Endothelial cell (in vitro differentiated cells): ENCODE results near the gene LRRC45. TPM values are rescaled to one million over a fixed set of nuclear protein-coding genes. Genes with fewer than 3 reads are reported as not detected.

ENCODE experiments used
- DNase-seq: peaks from one replicate; pipeline ENCODE4 v3.0.0; 2021; ENCODE audit warnings: low spot score
- H3K27ac Mint-ChIP-seq: one replicate; pipeline ENCODE4 v1.8.0; 2021; ENCODE audit warnings: mixed read lengths, inconsistent platforms; ENCODE audit not compliant: unreplicated experiment
- H3K27me3 Mint-ChIP-seq: one replicate; pipeline ENCODE4 v1.8.0; 2021; ENCODE audit warnings: mild to moderate bottlenecking, moderate library complexity, mixed read lengths, inconsistent platforms; ENCODE audit not compliant: unreplicated experiment
- H3K36me3 Mint-ChIP-seq: one replicate; pipeline ENCODE4 v1.8.0; 2021; ENCODE audit warnings: mild to moderate bottlenecking, low read depth, mixed read lengths, inconsistent platforms; ENCODE audit not compliant: unreplicated experiment
- H3K4me1 Mint-ChIP-seq: one replicate; pipeline ENCODE4 v1.8.0; 2021; ENCODE audit warnings: mild to moderate bottlenecking, mixed read lengths, inconsistent platforms; ENCODE audit not compliant: unreplicated experiment
- H3K4me3 Mint-ChIP-seq: one replicate; pipeline ENCODE4 v1.8.0; 2021; ENCODE audit warnings: mild to moderate bottlenecking, mixed read lengths, inconsistent platforms; ENCODE audit not compliant: unreplicated experiment
- H3K9me3 Mint-ChIP-seq: one replicate; pipeline ENCODE4 v1.8.0; 2021; ENCODE audit warnings: mixed read lengths, inconsistent platforms; ENCODE audit not compliant: unreplicated experiment
- CTCF ChIP-seq: fragments of 200-600 bp; sonication (generic); IDR thresholded peaks from one replicate; pipeline ENCODE4 v1.5.0; 2021; ENCODE audit warnings: antibody characterized with exemption; ENCODE audit not compliant: unreplicated experiment
- total RNA-seq: library from RNA; stranded (reverse); fragmentation: NEBNext Ultra II Directional; extraction: Animal tissue kit (Norgen Biotek cat#: 25700); gene quantifications from one replicate; pipeline ENCODE4 v1.2.1, GENCODE V29; 2021; ENCODE audit not compliant: unreplicated experiment

LRRC45 gene
- total RNA-seq, 1 donor from 2014 or later = 12.2 TPM

GRCh38 chr17:82055023-82055964 is 32.2 kb downstream of the LRRC45 start:
- TF ChIP-seq CTCF = no peak
- H3K4me3 Mint-ChIP-seq = no peak overlapping the region
- no peaks in the 10 kb centered on the region for H3K9me3 Mint-ChIP-seq
- peaks cover 13% of the 10 kb centered on the region for H3K27me3 Mint-ChIP-seq
- H3K27ac Mint-ChIP-seq = peak overlapping the region; percentile 13
- no peak for DNase-seq
- H3K4me1 Mint-ChIP-seq = no peaks in the 10 kb centered on the region
- H3K36me3 Mint-ChIP-seq = no peaks in the 10 kb centered on the region

GRCh38 chr17:82055965-82056728 is 33.0 kb downstream of the LRRC45 start:
- H3K9me3 Mint-ChIP-seq = no peaks in the 10 kb centered on the region
- H3K4me3 Mint-ChIP-seq = no peak overlapping the region
- H3K36me3 Mint-ChIP-seq = no peaks in the 10 kb centered on the region
- peaks cover 11% of the 10 kb centered on the region for H3K27me3 Mint-ChIP-seq
- no peak overlapping the region for H3K27ac Mint-ChIP-seq
- H3K4me1 Mint-ChIP-seq = no peaks in the 10 kb centered on the region
- TF ChIP-seq CTCF = no peak
- DNase-seq = no peak

- Mint-ChIP-seq H3K4me3 (no peak overlapping the region), H3K27me3 (peaks cover 11% of the 10 kb centered on the region), H3K27ac (no peak overlapping the region), H3K9me3 (no peaks in the 10 kb centered on the region), H3K4me1 (no peaks in the 10 kb centered on the region), H3K36me3 (no peaks in the 10 kb centered on the region)
- no peak for DNase-seq
- no peak for TF ChIP-seq CTCF
Measured at GRCh38 chr17:82056729-82057621, 33.9 kb downstream of the LRRC45 start.

GRCh38 chr17:82058230-82058854 is 35.2 kb downstream of the LRRC45 start:
- Mint-ChIP-seq H3K4me1 (no peaks in the 10 kb centered on the region), H3K36me3 (no peaks in the 10 kb centered on the region), H3K4me3 (no peak overlapping the region), H3K27me3 (peaks cover 10% of the 10 kb centered on the region), H3K9me3 (no peaks in the 10 kb centered on the region), H3K27ac (no peak overlapping the region)
- TF ChIP-seq CTCF = no peak
- DNase-seq = no peak
